Activated T-cell treated with anti-CD3 and anti-CD28 coated beads, Interleukin-2, amount 50 U/mL, for 24 hours (primary cell): ENCODE data around the gene PROP1.
"Not testable (repeated sequence)": the region's sequence is repeated elsewhere in the genome, so short reads cannot be mapped to it uniquely, and the experiment has no call there.

Source experiments
- DNase-seq: peaks from one replicate; pipeline ENCODE4 v3.0.0-alpha.2; 2020
- H3K27ac Mint-ChIP-seq: 2 replicates; pipeline ENCODE4 v1.8.0; 2020; ENCODE audit warnings: mild to moderate bottlenecking, mixed read lengths
- H3K27me3 Mint-ChIP-seq: 2 replicates; pipeline ENCODE4 v1.8.0; 2020; ENCODE audit warnings: mixed read lengths
- H3K36me3 Mint-ChIP-seq: 2 replicates; pipeline ENCODE4 v1.8.0; 2020; ENCODE audit warnings: low read depth, mixed read lengths
- H3K4me1 Mint-ChIP-seq: 2 replicates; pipeline ENCODE4 v1.8.0; 2020; ENCODE audit warnings: low read depth, mixed read lengths
- H3K4me3 Mint-ChIP-seq: 2 replicates; pipeline ENCODE4 v1.8.0; 2020; ENCODE audit warnings: mild to moderate bottlenecking, moderate library complexity, mixed read lengths
- H3K9me3 Mint-ChIP-seq: 2 replicates; pipeline ENCODE4 v1.8.0; 2020; ENCODE audit warnings: mixed read lengths

PROP1 gene

DNA sequence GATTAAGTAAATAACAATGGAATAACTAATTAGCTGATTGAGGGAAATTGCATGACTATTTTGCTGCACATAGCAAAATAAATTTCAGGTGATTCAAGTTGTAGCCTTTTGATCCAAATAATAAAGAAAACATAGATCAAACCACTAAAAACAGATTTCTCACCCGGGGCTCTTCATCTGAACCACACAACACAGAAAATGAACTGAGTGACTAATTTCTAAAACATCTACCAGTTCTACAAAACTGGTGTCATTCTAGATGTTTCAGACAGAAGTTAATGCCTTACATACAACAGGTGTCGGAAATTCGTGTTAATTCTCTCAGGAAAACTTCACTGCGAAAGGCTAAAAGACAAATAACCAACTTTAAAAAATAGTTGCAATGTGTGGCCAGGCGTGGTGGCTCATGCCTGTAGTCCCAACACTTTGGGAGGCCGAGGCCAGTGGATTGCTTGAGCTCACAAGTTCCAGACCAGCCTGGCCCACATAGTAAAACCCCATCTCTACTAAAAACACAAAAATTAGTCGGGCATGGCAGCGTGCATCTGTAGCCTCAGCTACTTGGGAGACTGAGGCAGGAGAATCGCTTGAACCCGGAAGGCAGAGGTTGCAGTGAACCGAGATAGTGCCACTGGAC lies 6.9 kb downstream of the PROP1 start:
- Mint-ChIP-seq H3K27me3 (peaks cover 42% of the 10 kb centered on the region), H3K27ac (no peak overlapping the region), H3K36me3 (no peaks in the 10 kb centered on the region), H3K4me3 (no peak overlapping the region), H3K4me1 (peaks cover 6% of the 10 kb centered on the region), H3K9me3 (no peaks in the 10 kb centered on the region)
- DNase-seq: no peak

DNA sequence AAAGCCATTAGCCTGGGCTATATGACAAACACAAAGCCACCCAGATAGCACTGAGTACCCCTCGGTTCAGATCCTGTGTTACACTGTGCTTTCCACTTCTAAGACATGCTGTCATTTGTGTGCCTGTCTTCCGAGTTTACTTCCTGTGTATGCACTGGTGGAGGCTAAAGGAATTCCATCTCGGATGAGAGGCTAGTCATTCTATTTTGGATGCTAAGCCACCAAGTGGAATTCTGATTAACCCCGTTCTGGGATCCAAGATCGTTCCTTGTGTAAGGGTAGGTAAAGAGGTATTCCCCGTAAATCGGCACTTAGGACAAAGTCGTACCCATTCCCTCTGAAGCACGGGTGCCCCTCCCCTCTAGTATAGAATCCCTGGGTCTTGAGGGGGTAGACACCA lies 8.7 kb downstream of the PROP1 start:
- H3K27ac Mint-ChIP-seq: no peak overlapping the region

DNA sequence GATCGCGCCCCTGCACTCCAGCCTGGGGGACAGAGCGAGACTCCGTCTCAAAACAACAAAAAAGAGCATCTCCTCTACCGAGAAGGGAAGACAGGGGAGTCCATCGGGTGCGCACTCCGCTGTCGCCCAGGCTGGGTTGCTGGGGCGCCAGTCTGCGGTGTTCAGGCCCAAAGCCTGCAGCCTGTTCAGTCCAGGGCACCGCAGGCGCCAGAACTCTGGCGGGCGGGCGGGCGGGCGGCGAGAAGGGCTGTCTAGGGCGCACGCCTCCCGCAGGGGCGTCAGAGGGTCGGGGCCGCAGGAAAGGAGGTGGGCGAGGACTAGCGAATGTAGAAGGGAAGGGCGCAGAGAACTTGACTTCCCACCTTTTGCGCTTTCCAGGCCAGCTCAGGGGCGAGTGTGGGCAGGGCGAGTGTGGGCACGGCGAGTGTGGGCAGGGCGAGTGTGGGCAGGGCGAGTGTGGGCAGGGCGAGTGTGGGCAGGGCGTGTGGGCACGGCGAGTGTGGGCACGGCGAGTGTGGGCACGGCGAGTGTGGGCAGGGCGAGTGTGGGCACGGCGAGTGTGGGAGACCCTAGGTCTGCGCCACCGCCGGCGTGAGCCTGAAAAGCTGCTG lies 10.5 kb downstream of the PROP1 start:
- no peak for DNase-seq
- Mint-ChIP-seq H3K9me3 (no peaks in the 10 kb centered on the region), H3K4me3 (peak overlapping the region; percentile 54), H3K4me1 (peaks cover 9% of the 10 kb centered on the region), H3K27me3 (peaks cover 75% of the 10 kb centered on the region), H3K27ac (no peak overlapping the region), H3K36me3 (no peaks in the 10 kb centered on the region)

More for the DNA sequence above, 8.7 kb downstream of the PROP1 start:
- Mint-ChIP-seq H3K36me3 (no peaks in the 10 kb centered on the region), H3K4me1 (peaks cover 9% of the 10 kb centered on the region), H3K4me3 (no peak overlapping the region), H3K27me3 (peaks cover 60% of the 10 kb centered on the region), H3K9me3 (no peaks in the 10 kb centered on the region)
- DNase-seq: no peak

DNA sequence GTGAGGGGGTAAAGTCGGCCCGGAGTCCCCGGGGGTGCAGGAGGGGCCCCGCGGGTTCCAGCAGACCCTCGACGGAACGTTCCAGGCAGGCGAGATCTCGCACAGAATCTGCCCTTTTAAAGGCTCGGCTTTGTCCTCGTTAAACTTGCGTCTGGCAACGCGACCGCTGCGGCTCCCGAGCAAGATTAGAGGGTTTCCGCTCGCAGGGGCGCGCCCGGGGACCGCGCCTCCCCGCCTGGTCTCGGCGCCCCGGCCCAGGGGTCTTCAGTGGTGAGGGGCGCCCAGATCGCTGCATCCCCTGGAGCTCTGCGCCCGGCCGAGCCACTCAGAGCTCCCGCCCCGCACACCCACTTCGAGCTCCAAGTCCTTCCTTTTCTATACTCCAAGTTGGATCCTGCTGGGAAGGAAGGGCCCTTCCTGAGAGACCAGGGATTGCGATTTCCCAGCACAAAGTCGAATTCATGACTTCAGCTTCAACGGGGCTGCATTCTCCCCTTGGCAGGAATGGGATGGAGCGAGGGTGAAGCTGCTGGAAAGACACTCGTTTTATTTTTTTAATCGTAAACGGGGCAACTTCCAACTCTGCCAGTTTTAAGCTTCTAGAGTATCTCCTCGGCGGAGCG lies 11.3 kb downstream of the PROP1 start:
- Mint-ChIP-seq H3K27ac (no peak overlapping the region), H3K4me1 (peaks cover 9% of the 10 kb centered on the region), H3K36me3 (no peaks in the 10 kb centered on the region), H3K4me3 (peak overlapping the region; percentile 54), H3K27me3 (peaks cover 74% of the 10 kb centered on the region), H3K9me3 (no peaks in the 10 kb centered on the region)
- DNase-seq: no peak

DNA sequence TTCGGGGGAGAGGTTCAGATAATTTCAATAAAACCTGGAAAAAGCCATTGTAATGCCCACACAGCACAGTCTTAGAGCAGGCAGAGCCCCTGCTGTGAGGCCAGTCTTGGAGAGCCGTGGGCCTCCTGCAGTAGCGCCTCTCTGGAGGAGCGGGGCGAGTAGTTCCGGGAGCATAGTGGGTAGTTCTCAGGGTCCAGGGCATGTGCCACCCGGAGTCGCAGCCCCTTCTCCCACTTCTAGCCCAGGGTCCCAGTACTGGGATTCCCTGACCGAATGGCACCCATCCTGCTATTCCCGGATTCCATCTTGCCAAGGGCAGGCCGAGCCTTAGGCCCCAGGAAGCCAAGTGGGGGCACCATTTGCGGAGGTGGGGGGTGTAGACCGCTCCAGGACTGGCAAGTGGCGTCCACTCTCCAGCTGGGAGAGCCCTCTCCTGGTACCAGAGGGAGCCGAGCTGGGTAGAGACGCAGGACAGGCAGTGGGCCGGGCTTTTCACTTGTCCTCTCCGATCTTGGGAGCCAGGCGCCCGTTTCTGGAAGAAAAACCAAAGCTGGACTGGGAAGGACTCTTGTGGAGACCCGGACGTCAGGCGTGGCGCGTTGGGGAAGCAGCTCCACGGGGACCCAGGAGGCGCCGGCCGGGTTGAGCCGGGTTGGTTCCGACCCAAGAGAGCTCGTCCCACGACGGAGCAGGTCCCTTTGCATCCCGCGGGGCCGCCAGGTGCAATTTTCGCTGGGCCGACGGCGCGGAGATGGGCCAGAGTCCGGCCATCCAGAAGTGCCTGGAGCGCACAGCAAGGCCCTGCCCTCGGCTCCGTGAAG lies 12.1 kb downstream of the PROP1 start:
- DNase-seq: no peak
- peaks cover 72% of the 10 kb centered on the region for H3K27me3 Mint-ChIP-seq
- H3K9me3 Mint-ChIP-seq: no peaks in the 10 kb centered on the region
- no peak overlapping the region for H3K4me3 Mint-ChIP-seq
- peaks cover 9% of the 10 kb centered on the region for H3K4me1 Mint-ChIP-seq
- no peaks in the 10 kb centered on the region for H3K36me3 Mint-ChIP-seq
- H3K27ac Mint-ChIP-seq: no peak overlapping the region

DNA sequence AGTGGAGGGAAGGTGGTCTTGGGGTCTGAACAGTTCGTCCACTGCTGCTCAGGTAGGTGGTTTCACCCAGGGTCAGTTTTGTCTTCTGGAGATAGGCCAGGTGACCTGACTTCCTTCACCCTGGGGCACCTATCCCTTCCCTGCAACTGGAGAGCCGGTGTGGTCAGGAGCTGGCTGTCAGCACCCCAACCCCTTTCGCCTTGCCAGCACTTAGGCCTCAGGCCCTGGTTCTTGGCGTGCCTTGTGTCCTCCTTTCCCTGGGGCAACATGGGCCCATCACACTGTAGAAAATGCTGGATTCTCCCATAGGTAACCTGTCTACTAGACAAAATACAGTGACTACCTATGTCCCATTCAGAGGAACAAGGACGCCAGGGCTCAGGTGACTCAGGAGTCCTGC lies 13.1 kb downstream of the PROP1 start:
- Mint-ChIP-seq H3K36me3 (no peaks in the 10 kb centered on the region), H3K27ac (no peak overlapping the region), H3K27me3 (peaks cover 72% of the 10 kb centered on the region), H3K4me1 (peaks cover 9% of the 10 kb centered on the region), H3K4me3 (no peak overlapping the region), H3K9me3 (no peaks in the 10 kb centered on the region)
- DNase-seq: no peak

DNA sequence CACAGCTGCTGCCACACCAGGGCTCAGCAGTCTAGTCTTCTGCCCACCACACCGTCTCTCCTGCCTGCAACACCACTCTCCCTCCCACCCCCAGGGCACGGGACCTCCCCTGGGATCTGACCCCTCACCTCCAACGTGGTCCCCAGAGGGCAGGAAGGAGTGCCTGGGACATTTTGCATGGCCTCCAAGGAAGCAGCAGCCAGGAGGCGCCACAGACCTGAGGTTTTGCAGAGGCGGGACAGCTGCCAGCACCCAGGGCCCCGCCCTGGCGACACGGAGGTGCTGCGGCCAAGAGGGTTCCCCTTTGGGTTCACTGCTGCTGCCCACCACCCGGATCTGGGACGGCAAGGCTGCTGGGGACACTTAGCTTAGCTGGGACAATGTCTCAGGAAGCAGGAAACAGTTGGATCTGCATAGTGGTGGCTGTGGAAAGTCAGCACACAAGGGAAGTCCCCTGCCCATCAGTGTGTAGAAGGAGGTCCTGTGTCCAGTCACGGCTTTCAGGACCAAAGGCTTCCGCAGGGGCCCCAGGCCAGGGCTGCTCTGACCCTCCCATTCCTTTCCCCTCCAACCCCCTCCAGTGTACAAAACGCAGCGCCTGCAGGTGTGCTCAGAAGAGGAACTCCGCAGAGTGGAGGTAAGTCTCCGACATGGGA lies 13.8 kb downstream of the PROP1 start:
- Mint-ChIP-seq H3K9me3 (no peaks in the 10 kb centered on the region), H3K27ac (no peak overlapping the region), H3K27me3 (peaks cover 67% of the 10 kb centered on the region), H3K4me1 (peaks cover 9% of the 10 kb centered on the region), H3K4me3 (no peak overlapping the region), H3K36me3 (no peaks in the 10 kb centered on the region)
- no peak for DNase-seq

DNA sequence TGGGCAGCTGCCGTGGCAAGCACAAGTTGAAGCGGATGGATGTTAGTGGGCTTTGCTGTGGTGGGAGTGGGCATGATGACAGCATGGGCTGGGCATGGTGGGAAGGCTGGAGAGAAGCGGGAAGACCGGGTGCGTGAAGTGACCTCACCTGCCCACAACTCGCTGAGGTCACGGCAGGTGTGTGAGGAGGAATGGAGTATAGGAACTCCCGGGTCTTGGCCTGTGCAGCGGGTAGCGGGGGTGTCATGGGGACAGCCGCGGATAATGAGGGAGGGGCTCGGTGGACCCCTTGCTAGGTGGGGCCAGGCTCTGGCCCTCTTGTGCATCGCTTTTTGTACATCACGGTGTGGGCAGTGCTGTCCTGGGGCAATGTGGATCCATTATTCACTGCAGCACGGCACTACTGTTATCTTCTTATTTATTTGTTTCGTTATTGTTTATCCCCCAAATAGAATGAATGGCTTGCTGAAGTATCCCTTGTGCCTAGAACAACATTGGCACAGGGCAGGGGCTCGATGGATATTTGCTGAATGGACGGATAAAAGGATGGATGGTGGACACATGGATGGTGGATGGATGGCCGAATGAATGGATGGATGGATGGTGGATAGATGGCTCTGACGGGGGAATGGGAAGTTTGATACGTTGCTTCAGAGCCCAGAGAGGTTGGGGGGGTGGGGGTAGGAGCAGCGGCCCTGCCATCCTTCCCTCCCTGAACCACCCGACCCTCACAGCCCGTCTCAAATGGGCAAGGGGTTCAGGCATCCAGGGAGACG lies 14.6 kb downstream of the PROP1 start:
- Mint-ChIP-seq H3K9me3 (no peaks in the 10 kb centered on the region), H3K27me3 (peaks cover 60% of the 10 kb centered on the region), H3K4me1 (peaks cover 9% of the 10 kb centered on the region), H3K27ac (no peak overlapping the region), H3K36me3 (no peaks in the 10 kb centered on the region), H3K4me3 (no peak overlapping the region)
- DNase-seq: no peak

DNA sequence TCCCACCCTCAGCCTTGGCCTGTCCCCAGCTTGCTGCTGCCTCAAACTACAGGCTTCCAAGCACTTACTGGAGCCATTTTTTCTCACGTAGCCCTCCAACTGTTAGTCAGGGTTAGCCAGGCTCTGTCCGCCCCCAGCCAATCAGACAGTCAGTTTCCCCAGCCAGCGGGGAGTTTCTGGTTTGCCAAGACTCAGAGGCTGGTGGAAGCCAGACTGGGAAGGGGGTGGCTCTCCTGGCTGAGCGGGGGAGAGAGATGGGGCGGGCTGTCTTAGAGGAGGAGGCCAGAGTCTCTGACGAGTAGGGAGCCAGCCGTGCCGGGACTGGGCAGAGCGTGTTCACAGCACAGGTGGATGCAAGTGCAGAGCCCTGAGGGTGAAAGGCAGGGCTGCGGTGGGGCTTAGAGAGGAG lies 15.3 kb downstream of the PROP1 start:
- Mint-ChIP-seq H3K9me3 (no peaks in the 10 kb centered on the region), H3K4me1 (peaks cover 9% of the 10 kb centered on the region), H3K27me3 (peaks cover 52% of the 10 kb centered on the region), H3K36me3 (no peaks in the 10 kb centered on the region), H3K27ac (no peak overlapping the region), H3K4me3 (no peak overlapping the region)
- no peak for DNase-seq

DNA sequence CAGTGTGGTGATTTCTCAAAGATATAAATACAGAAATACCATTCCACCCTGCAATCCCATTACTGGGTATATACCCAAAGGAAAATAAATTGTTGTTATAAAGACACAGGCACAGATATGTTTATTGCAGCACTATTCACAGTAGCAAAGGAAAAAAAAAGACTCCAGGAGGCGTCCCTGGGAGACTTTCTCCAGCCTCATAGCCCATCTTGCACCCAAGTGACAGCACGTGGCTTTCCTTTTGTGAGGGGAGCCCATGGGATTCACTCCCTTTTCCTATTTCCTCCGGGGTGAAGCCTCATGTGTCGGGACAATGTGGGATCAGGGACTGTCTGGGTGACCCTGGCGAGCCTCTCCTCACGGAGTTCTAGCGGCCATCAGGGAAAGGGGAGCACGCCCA lies 18.4 kb downstream of the PROP1 start:
- not testable (repeated sequence) for DNase-seq, H3K27ac Mint-ChIP-seq, H3K4me1 Mint-ChIP-seq, H3K4me3 Mint-ChIP-seq, H3K36me3 Mint-ChIP-seq, H3K9me3 Mint-ChIP-seq
- H3K27me3 Mint-ChIP-seq: peaks cover 21% of the 10 kb centered on the region

DNA sequence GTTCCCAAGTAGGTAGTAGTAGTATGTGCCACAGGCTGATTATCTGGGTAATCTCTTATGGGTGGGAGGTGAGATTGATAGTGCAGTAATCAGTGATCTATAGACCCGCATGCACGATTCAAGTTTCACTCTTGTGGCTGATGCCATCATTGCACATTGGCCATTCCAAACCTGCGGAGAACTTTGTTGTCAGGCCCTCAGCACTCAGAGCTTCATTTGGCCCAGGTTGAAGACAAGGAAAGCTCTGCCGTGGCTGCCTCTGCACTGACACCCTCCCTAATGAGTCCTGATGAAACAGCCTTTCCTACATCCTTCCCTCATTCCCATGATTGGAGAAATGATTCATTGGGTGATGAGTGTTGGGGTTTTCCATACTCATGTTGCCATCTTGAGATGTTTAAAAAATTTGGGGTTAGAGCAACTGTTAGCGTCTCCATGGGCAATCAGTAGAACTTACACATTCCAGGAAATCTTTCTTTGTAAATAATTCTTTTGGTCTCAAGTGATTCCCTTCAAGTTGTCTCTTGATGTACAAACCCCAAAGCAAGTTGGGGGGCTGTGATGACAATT lies 22.9 kb downstream of the PROP1 start:
- Mint-ChIP-seq H3K27me3 (no peaks in the 10 kb centered on the region), H3K9me3 (peaks cover 8% of the 10 kb centered on the region), H3K4me3 (no peak overlapping the region), H3K36me3 (peaks cover 2% of the 10 kb centered on the region), H3K27ac (no peak overlapping the region), H3K4me1 (no peaks in the 10 kb centered on the region)
- no peak for DNase-seq

DNA sequence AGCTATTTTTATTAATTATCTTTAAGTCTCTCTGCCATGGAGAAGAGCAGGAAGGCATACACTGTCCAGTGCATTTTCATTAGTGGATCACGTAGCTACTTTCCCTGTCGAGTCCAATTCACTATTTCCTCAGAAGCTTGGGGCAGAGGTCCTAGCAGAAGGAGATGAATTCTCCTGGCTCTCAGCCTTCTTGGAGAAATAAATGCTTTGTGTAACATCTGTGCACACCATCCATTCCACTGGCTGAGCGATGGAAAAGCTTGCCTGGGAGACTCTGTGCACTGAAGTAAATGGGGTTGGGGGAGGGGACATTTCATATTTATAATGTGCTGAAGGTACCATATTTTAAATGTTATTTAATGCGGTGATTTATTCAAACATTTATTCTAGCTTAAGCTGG lies 23.4 kb downstream of the PROP1 start:
- H3K4me1 Mint-ChIP-seq: no peaks in the 10 kb centered on the region
- H3K36me3 Mint-ChIP-seq: peaks cover 2% of the 10 kb centered on the region
- H3K27ac Mint-ChIP-seq: no peak overlapping the region
- H3K9me3 Mint-ChIP-seq: peaks cover 8% of the 10 kb centered on the region
- H3K4me3 Mint-ChIP-seq: no peak overlapping the region
- no peaks in the 10 kb centered on the region for H3K27me3 Mint-ChIP-seq
- DNase-seq: no peak

DNA sequence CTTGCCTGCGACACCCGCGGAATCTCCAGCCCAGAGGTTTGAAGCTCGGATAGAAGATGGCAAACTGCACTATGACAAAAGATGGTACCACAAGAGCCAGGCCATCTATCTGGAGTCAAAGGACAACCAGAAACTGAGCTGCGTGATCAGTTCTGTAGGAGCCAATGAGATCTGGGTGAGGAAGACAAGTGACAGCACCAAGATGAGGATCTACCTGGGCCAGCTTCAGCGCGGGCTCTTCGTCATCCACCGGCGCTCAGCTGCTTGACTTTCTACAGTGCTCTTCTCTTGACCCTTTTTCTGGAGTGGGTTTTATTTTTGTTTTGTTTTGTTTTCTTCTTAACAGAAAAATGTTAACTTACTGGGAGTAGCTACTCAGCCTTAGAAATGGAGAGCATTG lies 24.0 kb downstream of the PROP1 start:
- DNase-seq, H3K9me3 Mint-ChIP-seq, H3K27me3 Mint-ChIP-seq, H3K4me3 Mint-ChIP-seq, H3K27ac Mint-ChIP-seq, H3K4me1 Mint-ChIP-seq, H3K36me3 Mint-ChIP-seq: not testable (repeated sequence)
